Measurements from ENCODE around the gene TFEB. TPM values are rescaled to one million over a fixed set of nuclear protein-coding genes. Genes with fewer than 3 reads are reported as not detected.

Gene TFEB
- total and polyA plus RNA-seq, 2 donors from 2014 or later: 50.7 to 51.0 TPM

DNA sequence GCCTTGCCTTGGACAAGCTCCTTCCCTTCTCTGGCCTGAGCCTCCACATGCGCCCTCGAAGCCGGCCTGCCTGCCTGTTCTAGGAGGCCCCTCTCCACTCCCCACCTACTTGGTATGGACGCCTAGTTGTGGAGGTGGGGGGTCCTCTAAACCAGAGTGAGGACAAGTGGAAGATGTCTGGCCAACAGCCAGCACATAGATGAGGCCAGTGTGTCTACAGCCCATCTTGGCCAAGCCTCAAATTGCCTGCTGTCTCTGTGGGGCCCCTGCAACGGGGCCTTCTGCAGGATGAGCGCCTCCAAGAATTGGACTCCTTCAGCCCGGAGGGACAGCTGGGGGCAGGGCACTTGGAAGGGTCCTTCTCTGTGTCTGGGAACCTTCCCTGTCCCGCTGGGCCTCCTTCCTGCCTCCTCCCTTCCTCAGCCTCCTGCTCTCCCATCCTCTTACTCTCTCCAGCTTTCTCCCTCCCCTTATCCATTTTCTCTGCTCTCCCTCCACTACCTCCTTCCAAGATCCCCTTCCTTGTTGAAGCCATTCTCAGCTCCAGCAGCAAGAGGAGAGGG lies 95.5 kb downstream of the TFEB start:
- TF ChIP-seq, protein P1, sequence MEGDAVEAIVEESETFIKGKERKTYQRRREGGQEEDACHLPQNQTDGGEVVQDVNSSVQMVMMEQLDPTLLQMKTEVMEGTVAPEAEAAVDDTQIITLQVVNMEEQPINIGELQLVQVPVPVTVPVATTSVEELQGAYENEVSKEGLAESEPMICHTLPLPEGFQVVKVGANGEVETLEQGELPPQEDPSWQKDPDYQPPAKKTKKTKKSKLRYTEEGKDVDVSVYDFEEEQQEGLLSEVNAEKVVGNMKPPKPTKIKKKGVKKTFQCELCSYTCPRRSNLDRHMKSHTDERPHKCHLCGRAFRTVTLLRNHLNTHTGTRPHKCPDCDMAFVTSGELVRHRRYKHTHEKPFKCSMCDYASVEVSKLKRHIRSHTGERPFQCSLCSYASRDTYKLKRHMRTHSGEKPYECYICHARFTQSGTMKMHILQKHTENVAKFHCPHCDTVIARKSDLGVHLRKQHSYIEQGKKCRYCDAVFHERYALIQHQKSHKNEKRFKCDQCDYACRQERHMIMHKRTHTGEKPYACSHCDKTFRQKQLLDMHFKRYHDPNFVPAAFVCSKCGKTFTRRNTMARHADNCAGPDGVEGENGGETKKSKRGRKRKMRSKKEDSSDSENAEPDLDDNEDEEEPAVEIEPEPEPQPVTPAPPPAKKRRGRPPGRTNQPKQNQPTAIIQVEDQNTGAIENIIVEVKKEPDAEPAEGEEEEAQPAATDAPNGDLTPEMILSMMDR (IDR thresholded peaks at IDR 0.05; ENCODE audit: borderline replicate concordance, extremely low read depth, insufficient read depth): no peak
- Histone ChIP-seq H3K27ac (ENCODE audit: low read depth in 2 of 2, low read length in 2 of 2) (no peak overlapping the region), H3K4me1 (ENCODE audit: control insufficient read depth in 2 of 3, insufficient read depth in 2 of 3, low read depth in 1 of 3, low read length in 3 of 3) (peaks cover 3 to 13% (median 4%) of the 10 kb centered on the region in 3 donors), H3K27me3 (ENCODE audit: control insufficient read depth, insufficient read depth, low read length) (no peaks in the 10 kb centered on the region), H3K9me3 (ENCODE audit: control insufficient read depth in 2 of 3, insufficient read depth in 1 of 3, low read length in 3 of 3) (no peaks in the 10 kb centered on the region), H3K36me3 (ENCODE audit: control insufficient read depth in 2 of 3, insufficient read depth in 3 of 3, low read length in 3 of 3) (no peaks in the 10 kb centered on the region), H3K4me3 (ENCODE audit: low read length in 3 of 3) (peak overlapping the region in 1 of 3 donors; percentile 28), H3K9ac (ENCODE audit: low read length in 3 of 3) (no peak overlapping the region)
- no peak for FAIRE-seq
- intact Hi-C loops (cut with DNase I): no loop called here
- peak in 3 of 5 donors; percentile 62 to 77 (median 69) for DNase-seq

DNA sequence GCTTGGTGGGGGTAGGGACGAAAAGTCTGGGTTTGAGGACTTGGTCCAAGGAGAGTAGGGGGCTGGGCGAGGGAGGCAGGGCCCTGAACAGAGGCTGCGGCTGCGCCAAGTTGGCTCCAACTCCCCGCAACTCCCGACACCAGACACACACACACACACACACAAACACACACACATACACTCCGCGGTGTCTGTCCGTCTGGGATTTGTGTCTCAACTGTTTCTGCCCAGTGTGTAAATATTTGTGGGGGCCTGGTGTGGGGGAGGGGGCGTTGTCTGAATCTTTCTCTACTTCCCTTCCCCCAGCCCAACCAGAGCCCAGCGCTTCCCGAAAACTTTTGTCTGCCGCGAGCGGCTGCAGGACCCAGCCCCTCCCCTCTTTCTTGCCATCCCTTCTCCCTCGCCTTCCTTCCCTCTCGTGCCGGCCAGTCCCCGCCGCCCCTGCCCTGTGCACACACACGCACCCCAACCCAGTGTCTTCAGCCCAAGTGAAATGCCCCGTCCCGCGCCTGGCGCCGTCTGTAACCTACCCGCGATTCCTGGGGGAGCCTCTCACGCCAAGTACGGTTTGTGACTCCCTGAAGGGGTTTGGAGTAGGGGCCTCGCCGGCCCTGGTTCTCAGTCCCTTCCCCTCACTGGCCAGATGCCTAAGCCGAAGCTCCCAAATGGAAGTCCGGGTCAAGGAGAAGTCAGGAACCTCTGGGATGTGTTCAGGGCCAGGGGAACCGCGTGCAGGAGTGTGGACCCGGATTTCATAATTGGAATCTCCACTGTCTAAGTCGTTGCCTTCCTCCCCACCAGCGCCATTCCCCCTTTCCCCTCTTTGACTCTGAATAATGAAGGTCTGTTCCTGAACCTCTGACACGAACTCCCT lies 96.2 kb downstream of the TFEB start:
- FAIRE-seq (no peak), DNase-seq (peak; percentile 60 to 84 (median 74))
- intact Hi-C loops (cut with DNase I): no loop called here
- no peaks in the 10 kb centered on the region for H3K27me3 ChIP-seq (ENCODE audit: control insufficient read depth, insufficient read depth, low read length)
- H3K4me3 ChIP-seq (ENCODE audit: low read length in 3 of 3): peak overlapping the region in 2 of 3 donors; percentile 25 to 64
- peak overlapping the region in 1 of 2 donors; percentile 28 for H3K27ac ChIP-seq (ENCODE audit: low read depth in 2 of 2, low read length in 2 of 2)
- peak overlapping the region in 2 of 3 donors; percentile 19 to 29 for H3K9ac ChIP-seq (ENCODE audit: low read length in 3 of 3)
- peaks cover 3 to 13% (median 4%) of the 10 kb centered on the region in 3 donors for H3K4me1 ChIP-seq (ENCODE audit: control insufficient read depth in 2 of 3, insufficient read depth in 2 of 3, low read depth in 1 of 3, low read length in 3 of 3)
- no peaks in the 10 kb centered on the region for H3K9me3 ChIP-seq (ENCODE audit: control insufficient read depth in 2 of 3, insufficient read depth in 1 of 3, low read length in 3 of 3)
- TF ChIP-seq, protein P1 (IDR thresholded peaks at IDR 0.05; ENCODE audit: borderline replicate concordance, extremely low read depth, insufficient read depth): no peak
- no peaks in the 10 kb centered on the region for H3K36me3 ChIP-seq (ENCODE audit: control insufficient read depth in 2 of 3, insufficient read depth in 3 of 3, low read length in 3 of 3)

DNA sequence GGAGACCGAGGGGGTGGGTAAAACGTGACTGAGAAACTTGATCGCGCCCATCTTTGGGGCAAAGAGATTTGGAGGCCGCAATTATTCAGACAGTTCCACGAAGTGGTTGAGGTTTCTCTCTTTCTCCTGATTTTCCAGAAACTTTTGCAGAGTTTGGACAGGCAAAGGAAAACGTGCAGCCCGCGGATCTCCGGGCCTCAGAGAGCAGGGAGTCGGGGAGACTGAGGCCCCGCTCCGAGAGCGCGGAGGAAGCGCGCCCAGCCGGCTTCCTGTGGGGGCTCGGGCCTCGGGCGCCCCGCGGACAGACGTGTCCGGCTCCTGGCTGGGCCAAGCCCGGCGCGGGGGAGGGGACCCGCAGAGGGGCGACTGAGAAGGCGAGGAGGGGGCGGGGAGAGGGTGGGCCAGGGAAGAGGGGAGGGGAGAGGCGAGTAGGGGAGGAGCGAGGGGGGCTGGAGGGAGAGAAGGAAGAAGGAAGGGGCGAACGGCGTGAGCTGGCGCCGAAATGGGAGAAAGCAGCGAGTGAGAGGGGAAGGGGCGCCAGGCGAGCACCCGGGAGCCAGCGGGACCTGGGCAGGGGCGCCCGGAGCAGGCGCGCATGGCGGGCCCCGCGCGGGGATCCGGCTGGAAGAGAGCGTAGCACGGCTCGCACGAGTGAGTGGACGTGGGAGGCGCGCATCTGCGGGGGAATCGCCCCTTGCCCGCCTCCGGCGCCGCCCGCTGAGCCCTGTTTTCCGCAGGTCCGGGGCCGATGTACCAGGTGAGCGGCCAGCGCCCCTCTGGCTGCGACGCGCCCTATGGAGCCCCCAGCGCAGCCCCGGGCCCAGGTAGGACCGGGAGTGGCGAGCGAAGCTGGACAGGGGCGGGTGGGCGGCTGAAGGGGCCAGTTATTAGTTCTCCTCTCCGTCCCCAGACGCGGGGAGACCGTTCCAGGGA lies 97.1 kb downstream of the TFEB start, which contains the start of gene MDFI:
Gene MDFI (plus strand): TSS at position 467 of the 933 bp plus-strand sequence. CDS start 282 bp downstream, at position 749.
- TF ChIP-seq, protein P1 (IDR thresholded peaks at IDR 0.05; ENCODE audit: borderline replicate concordance, extremely low read depth, insufficient read depth): no peak
- H3K36me3 ChIP-seq (ENCODE audit: control insufficient read depth in 2 of 3, insufficient read depth in 3 of 3, low read length in 3 of 3): no peaks in the 10 kb centered on the region
- H3K27me3 ChIP-seq (ENCODE audit: control insufficient read depth, insufficient read depth, low read length): no peaks in the 10 kb centered on the region
- H3K4me3 ChIP-seq (ENCODE audit: low read length in 3 of 3): peak within 1 kb of the TSS; percentile 25 to 64 (median 32)
- H3K27ac ChIP-seq (ENCODE audit: low read depth in 2 of 2, low read length in 2 of 2): peak within 1 kb of the TSS; percentile 28 to 51
- peak within 1 kb of the TSS in 2 of 3 donors; percentile 19 to 29 for H3K9ac ChIP-seq (ENCODE audit: low read length in 3 of 3)
- no peaks in the 10 kb centered on the region for H3K9me3 ChIP-seq (ENCODE audit: control insufficient read depth in 2 of 3, insufficient read depth in 1 of 3, low read length in 3 of 3)
- FAIRE-seq (no peak), DNase-seq (peak; percentile 81 to 94 (median 82))
- H3K4me1 ChIP-seq (ENCODE audit: control insufficient read depth in 2 of 3, insufficient read depth in 2 of 3, low read depth in 1 of 3, low read length in 3 of 3): peaks cover 3 to 13% (median 4%) of the 10 kb centered on the region in 3 donors
- intact Hi-C loops (cut with DNase I): no loop called here
